CD14-positive monocyte (primary cell): ENCODE measurements around the gene RAB5IF. TPM values are rescaled to one million over a fixed set of nuclear protein-coding genes. Genes with fewer than 3 reads are reported as not detected.

Source experiments
- DNase-seq, 3 donors: peaks; one replicate each; pipeline ENCODE4 v3.0.0-alpha.2; 2011 to 2022
- H2AFZ ChIP-seq: 2 replicates; pipeline ENCODE4 v1.6.0; 2012; ENCODE audit warnings: mild to moderate bottlenecking, low read depth, low read length, inconsistent platforms; ENCODE audit not compliant: insufficient read depth, poor library complexity, severe bottlenecking
- H3K27ac ChIP-seq, 2 donors: 1 replicate in 1 of 2; 2 replicates in 1 of 2; pipeline ENCODE4 v1.5.1; 2012 to 2013; ENCODE audit warnings: low read length in 2 of 2, control low read depth in 1 of 2, inconsistent platforms in 1 of 2, low read depth in 1 of 2, mild to moderate bottlenecking in 1 of 2
- H3K27me3 ChIP-seq, 2 donors: one replicate each; pipeline versions ENCODE4 v1.6.0 to v1.6.1; 2011 to 2013; ENCODE audit warnings: low read length in 2 of 2; ENCODE audit not compliant: control insufficient read depth in 2 of 2, insufficient read depth in 2 of 2
- H3K36me3 ChIP-seq, 2 donors: replicated peaks in 1 of 2; 1 replicate in 1 of 2; 2 replicates in 1 of 2; pipeline versions ENCODE4 v1.5.1 to v1.6.1; 2012 to 2013; ENCODE audit warnings: low read length in 2 of 2, control low read depth in 1 of 2, inconsistent platforms in 1 of 2, mild to moderate bottlenecking in 1 of 2; ENCODE audit not compliant: insufficient read depth in 2 of 2, control insufficient read depth in 1 of 2
- H3K4me1 ChIP-seq, 2 donors: 1 replicate in 1 of 2; 2 replicates in 1 of 2; pipeline versions ENCODE4 v1.5.1 to v1.6.1; 2012 to 2013; ENCODE audit warnings: low read length in 2 of 2, control low read depth in 1 of 2, inconsistent platforms in 1 of 2, mild to moderate bottlenecking in 1 of 2, moderate library complexity in 1 of 2; ENCODE audit not compliant: insufficient read depth in 2 of 2, control insufficient read depth in 1 of 2
- H3K4me2 ChIP-seq: replicated peaks from 2 replicates; pipeline ENCODE3; 2012; ENCODE audit warnings: low read length, moderate library complexity, mild to moderate bottlenecking; ENCODE audit not compliant: poor library complexity, severe bottlenecking; ENCODE audit errors: extremely low read depth
- H3K4me3 ChIP-seq, 3 experiments: fragments of 200-600 bp in 1 of 3; sonication (generic) in 1 of 3; replicated peaks in 1 of 3; 1 replicate in 2 of 3; 2 replicates in 1 of 3; pipeline ENCODE4 v1.5.1; 2011 to 2013; ENCODE audit warnings: low read length in 3 of 3, mild to moderate bottlenecking in 3 of 3, control low read depth in 2 of 3, low read depth in 2 of 3, inconsistent platforms in 1 of 3, moderate library complexity in 1 of 3
- H3K79me2 ChIP-seq: 2 replicates; pipeline ENCODE4 v1.6.0; 2012; ENCODE audit warnings: mild to moderate bottlenecking, control low read depth, inconsistent platforms, low read length, moderate library complexity; ENCODE audit not compliant: insufficient read depth
- H3K9ac ChIP-seq: 2 replicates; pipeline ENCODE4 v1.6.0; 2017; ENCODE audit warnings: low read length, mild to moderate bottlenecking; ENCODE audit not compliant: insufficient read depth, poor library complexity, severe bottlenecking
- H3K9me3 ChIP-seq, 2 donors: replicated peaks in 1 of 2; 1 replicate in 1 of 2; 2 replicates in 1 of 2; pipeline versions ENCODE4 v1.5.1 to v1.6.1; 2012 to 2013; ENCODE audit warnings: low read length in 2 of 2, control low read depth in 1 of 2; ENCODE audit not compliant: control insufficient read depth in 1 of 2, insufficient read depth in 1 of 2
- H4K20me1 ChIP-seq: 2 replicates; pipeline ENCODE4 v1.6.0; 2012; ENCODE audit warnings: mild to moderate bottlenecking, low read length, control low read depth, moderate library complexity; ENCODE audit not compliant: insufficient read depth
- H3K27ac Mint-ChIP-seq, 7 donors: one replicate each; pipeline ENCODE4 v1.8.0; 2020; ENCODE audit warnings: mild to moderate bottlenecking in 7 of 7, mixed read lengths in 7 of 7, moderate library complexity in 6 of 7, inconsistent platforms in 2 of 7
- H3K27me3 Mint-ChIP-seq, 3 donors: one replicate each; pipeline ENCODE4 v1.8.0; 2021 to 2022; ENCODE audit warnings: low read depth in 3 of 3, mild to moderate bottlenecking in 3 of 3, mixed read lengths in 3 of 3, moderate library complexity in 3 of 3, inconsistent platforms in 1 of 3
- H3K36me3 Mint-ChIP-seq, 2 donors: one replicate each; pipeline ENCODE4 v1.8.0; 2020; ENCODE audit warnings: mixed read lengths in 2 of 2, inconsistent platforms in 1 of 2, mild to moderate bottlenecking in 1 of 2
- H3K4me1 Mint-ChIP-seq: one replicate; pipeline ENCODE4 v1.8.0; 2020; ENCODE audit warnings: mild to moderate bottlenecking, mixed read lengths
- H3K4me3 Mint-ChIP-seq, 2 donors: one replicate each; pipeline ENCODE4 v1.8.0; 2020; ENCODE audit warnings: mild to moderate bottlenecking in 2 of 2, mixed read lengths in 2 of 2, moderate library complexity in 1 of 2
- H3K9me3 Mint-ChIP-seq, 7 donors: one replicate each; pipeline ENCODE4 v1.8.0; 2020 to 2022; ENCODE audit warnings: mixed read lengths in 7 of 7, mild to moderate bottlenecking in 6 of 7, moderate library complexity in 6 of 7, inconsistent platforms in 2 of 7
- WGBS: methylation state at CpG from one replicate; pipeline ENCODE4 v1.1.5; 2013; ENCODE audit warnings: missing lambda C conversion rate; ENCODE audit not compliant: insufficient coverage; 5-methylcytosine and 5-hydroxymethylcytosine counted together
- intact Hi-C, 2 donors: fragments of 100-400 bp; cut with micrococcal nuclease; formaldehyde crosslinking; loops; one replicate each; pipeline versions ENCODE4 v1.15.0 to v1.15.1; 2023
- polyA plus RNA-seq, 3 donors: library from polyadenylated mRNA; depleted of rRNA in 1 of 3; unstranded in 2 of 3; stranded (reverse) in 1 of 3; fragments of 300-500 nt in 2 of 3; fragments of >200 nt in 1 of 3; fragmentation: Illumina TruSeq in 2 of 3; gene quantifications; 1 replicate in 2 of 3; 2 replicates in 1 of 3; pipeline ENCODE4 v1.2.3, GENCODE V29; 2012 to 2021
- TF ChIP-seq, protein P1 (sequence below): fragments of 200-600 bp; IDR thresholded peaks from one replicate; pipeline ENCODE4 v1.8.0; 2022; ENCODE audit warnings: antibody characterized with exemption, mild to moderate bottlenecking

The RAB5IF gene
- polyA plus RNA-seq, 3 donors: 325 to 790 (median 757) TPM

DNA sequence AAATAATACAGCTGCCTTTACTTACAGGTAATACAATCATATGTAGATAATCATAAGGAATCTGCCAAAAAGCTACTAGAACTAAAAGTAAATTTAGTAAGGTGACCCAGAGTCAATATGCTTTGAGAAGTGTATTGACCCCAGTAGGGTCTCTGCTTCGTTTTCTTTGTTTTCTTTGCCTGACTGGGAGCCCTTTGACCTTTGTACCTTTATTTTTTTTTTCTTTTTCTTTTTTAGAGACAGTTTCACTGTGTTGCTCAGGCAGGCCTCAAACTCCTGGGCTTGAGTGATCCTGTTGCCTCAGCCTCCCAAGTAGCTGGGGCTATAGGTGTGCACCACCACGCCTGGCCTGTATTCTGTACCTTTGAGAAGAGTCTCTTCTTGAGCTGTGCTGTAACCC, 17.9 kb downstream of the RAB5IF start:
- Histone ChIP-seq H3K4me2 (no peak overlapping the region), H3K4me3 (no peak overlapping the region), H3K4me1 (no peaks in the 10 kb centered on the region), H3K27ac (no peak overlapping the region), H3K9ac (no peak overlapping the region), H3K9me3 (no peaks in the 10 kb centered on the region), H3K36me3 (no peaks in the 10 kb centered on the region), H2AFZ (no peak overlapping the region), H4K20me1 (no peaks in the 10 kb centered on the region), H3K27me3 (no peaks in the 10 kb centered on the region), H3K79me2 (no peaks in the 10 kb centered on the region)
- TF ChIP-seq, protein P1, sequence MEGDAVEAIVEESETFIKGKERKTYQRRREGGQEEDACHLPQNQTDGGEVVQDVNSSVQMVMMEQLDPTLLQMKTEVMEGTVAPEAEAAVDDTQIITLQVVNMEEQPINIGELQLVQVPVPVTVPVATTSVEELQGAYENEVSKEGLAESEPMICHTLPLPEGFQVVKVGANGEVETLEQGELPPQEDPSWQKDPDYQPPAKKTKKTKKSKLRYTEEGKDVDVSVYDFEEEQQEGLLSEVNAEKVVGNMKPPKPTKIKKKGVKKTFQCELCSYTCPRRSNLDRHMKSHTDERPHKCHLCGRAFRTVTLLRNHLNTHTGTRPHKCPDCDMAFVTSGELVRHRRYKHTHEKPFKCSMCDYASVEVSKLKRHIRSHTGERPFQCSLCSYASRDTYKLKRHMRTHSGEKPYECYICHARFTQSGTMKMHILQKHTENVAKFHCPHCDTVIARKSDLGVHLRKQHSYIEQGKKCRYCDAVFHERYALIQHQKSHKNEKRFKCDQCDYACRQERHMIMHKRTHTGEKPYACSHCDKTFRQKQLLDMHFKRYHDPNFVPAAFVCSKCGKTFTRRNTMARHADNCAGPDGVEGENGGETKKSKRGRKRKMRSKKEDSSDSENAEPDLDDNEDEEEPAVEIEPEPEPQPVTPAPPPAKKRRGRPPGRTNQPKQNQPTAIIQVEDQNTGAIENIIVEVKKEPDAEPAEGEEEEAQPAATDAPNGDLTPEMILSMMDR: no peak
- no peak overlapping the region for H3K4me3 Mint-ChIP-seq
- H3K9me3 Mint-ChIP-seq: no peaks in the 10 kb centered on the region
- intact Hi-C loops: no loop called here
- WGBS: 100% methylated on average over 2 of the region's 2 CpGs
- peaks cover 0 to 2% of the 10 kb centered on the region in 2 donors for H3K36me3 Mint-ChIP-seq
- H3K27ac Mint-ChIP-seq: peak overlapping the region in 3 of 7 donors; percentile 9 to 38 (median 20)
- DNase-seq: no peak
- H3K4me1 Mint-ChIP-seq: peaks cover 3% of the 10 kb centered on the region
- no peaks in the 10 kb centered on the region for H3K27me3 Mint-ChIP-seq

DNA sequence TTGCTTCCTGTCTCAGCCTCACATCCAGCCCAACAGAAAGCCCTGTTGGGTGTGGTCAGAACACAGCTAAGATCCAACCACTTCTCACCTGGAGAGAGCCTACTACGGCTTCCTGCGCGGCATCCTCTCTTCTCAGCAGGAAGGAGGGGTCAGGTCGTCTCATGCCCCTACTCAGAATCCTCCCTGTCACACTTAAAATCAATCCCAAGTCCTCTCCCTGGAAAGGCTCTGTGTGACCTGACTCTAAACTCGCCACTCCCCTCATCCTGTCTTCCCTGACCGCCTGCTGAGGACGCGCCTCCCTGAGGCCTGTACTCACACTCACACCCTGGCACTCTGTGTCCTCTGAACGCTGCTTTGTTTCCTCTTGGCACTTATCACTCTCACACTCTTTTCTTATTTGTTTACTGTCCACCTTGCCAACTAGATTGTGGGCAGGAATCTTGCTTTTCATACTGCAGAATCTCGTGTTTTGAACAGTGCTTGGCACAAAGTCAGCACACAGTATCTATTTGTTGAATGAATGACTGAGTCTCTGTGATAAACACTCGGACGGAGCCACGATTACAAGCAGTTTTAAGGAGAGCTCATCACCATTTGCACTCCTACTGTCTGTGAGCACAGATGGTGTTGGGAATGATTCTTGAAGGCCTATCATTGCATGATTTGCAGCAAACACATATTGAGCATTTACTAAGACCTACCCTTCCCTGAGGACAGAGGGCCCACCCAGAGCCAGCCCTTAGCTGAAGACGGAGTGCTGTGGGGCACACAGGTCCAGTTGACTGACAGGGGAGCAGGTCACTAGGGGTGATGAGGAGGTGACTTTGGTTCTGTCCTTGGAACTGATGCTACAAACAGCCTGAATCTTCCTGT, 18.7 kb downstream of the RAB5IF start:
- H3K4me1 ChIP-seq: peaks cover under 1 to 2% of the 10 kb centered on the region in 2 donors
- H3K79me2 ChIP-seq: no peaks in the 10 kb centered on the region
- H2AFZ ChIP-seq: no peak overlapping the region
- WGBS: 88% methylated on average over 10 of the region's 14 CpGs
- H3K27ac ChIP-seq: no peak overlapping the region
- Mint-ChIP-seq H3K27me3 (peaks cover 0 to 3% (median 0%) of the 10 kb centered on the region in 3 donors), H3K4me1 (peaks cover 7% of the 10 kb centered on the region), H3K4me3 (peak overlapping the region in 1 of 2 donors; percentile 1), H3K36me3 (peaks cover 0 to 5% of the 10 kb centered on the region in 2 donors), H3K27ac (peak overlapping the region in 1 of 7 donors; percentile 33), H3K9me3 (no peaks in the 10 kb centered on the region)
- H3K36me3 ChIP-seq: no peaks in the 10 kb centered on the region
- H3K9me3 ChIP-seq: no peaks in the 10 kb centered on the region
- TF ChIP-seq, protein P1: no peak
- no peak overlapping the region for H3K4me3 ChIP-seq
- no peaks in the 10 kb centered on the region for H4K20me1 ChIP-seq
- H3K4me2 ChIP-seq: no peak overlapping the region
- no peak overlapping the region for H3K9ac ChIP-seq
- H3K27me3 ChIP-seq: no peaks in the 10 kb centered on the region
- intact Hi-C loops: no loop called here
- DNase-seq: no peak
